GM18526 (cell line): ENCODE measurements around the gene SCGB3A2.

ENCODE experiments used
- POLR2A ChIP-seq: IDR thresholded peaks from 3 replicates; pipeline ENCODE4 v1.6.1; 2011; ENCODE audit not compliant: insufficient read length; ENCODE audit errors: extremely low read depth

The SCGB3A2 gene

GRCh38 chr5:147892696-147893296 is 14.3 kb downstream of the SCGB3A2 start:
- TF ChIP-seq POLR2A: no peak

GRCh38 chr5:147893820-147894219 is 15.3 kb downstream of the SCGB3A2 start:
- no peak for TF ChIP-seq POLR2A

GRCh38 chr5:147895864-147896263 is 17.4 kb downstream of the SCGB3A2 start:
- no peak for TF ChIP-seq POLR2A

GRCh38 chr5:147898875-147899401 is 20.4 kb downstream of the SCGB3A2 start:
- no peak for TF ChIP-seq POLR2A

- no peak for TF ChIP-seq POLR2A
Observed at GRCh38 chr5:147901599-147902039, 23.1 kb downstream of the SCGB3A2 start.

- TF ChIP-seq POLR2A: no peak
Observed at GRCh38 chr5:147902609-147903115, 24.2 kb downstream of the SCGB3A2 start.

- no peak for TF ChIP-seq POLR2A
Observed at GRCh38 chr5:147904110-147904509, 25.6 kb downstream of the SCGB3A2 start.

GRCh38 chr5:147906326-147907095 is 28.0 kb downstream of the SCGB3A2 start, which contains the start of gene C5orf46:
Gene C5orf46, minus strand, starts transcription at chr5:147906538. Its CDS starts 37 bp downstream, at chr5:147906501.
- no peak for TF ChIP-seq POLR2A

GRCh38 chr5:147911427-147911826 is 32.9 kb downstream of the SCGB3A2 start:
- no peak for TF ChIP-seq POLR2A

GRCh38 chr5:147912011-147912410 is 33.5 kb downstream of the SCGB3A2 start:
- TF ChIP-seq POLR2A: no peak

GRCh38 chr5:147913786-147914185 is 35.3 kb downstream of the SCGB3A2 start:
- TF ChIP-seq POLR2A: no peak

GRCh38 chr5:147918101-147918685 is 39.7 kb downstream of the SCGB3A2 start:
- TF ChIP-seq POLR2A: no peak

GRCh38 chr5:147918899-147919298 is 40.4 kb downstream of the SCGB3A2 start:
- no peak for TF ChIP-seq POLR2A

GRCh38 chr5:147920420-147921030 is 42.0 kb downstream of the SCGB3A2 start:
- TF ChIP-seq POLR2A: no peak

- TF ChIP-seq POLR2A: no peak
Observed at GRCh38 chr5:147921136-147921535, 42.6 kb downstream of the SCGB3A2 start.
